Peyer's patch (tissue), 4 donors: ENCODE results near the gene TBXAS1. TPM values are rescaled to one million over a fixed set of nuclear protein-coding genes. Genes with fewer than 3 reads are reported as not detected.
A peak's percentile ranks its signal among the peaks of the same experiment; 100 is the strongest.

Experiments
- DNase-seq, 3 donors: peaks; one replicate each; pipeline ENCODE4 v3.0.0-alpha.2; 2017 to 2019
- H3K27ac ChIP-seq, 4 donors: fragments of 200-600 bp; sonication (generic); one replicate each; pipeline ENCODE4 v1.5.1; 2016 to 2019
- H3K27me3 ChIP-seq, 2 donors: fragments of 200-600 bp; sonication (generic); one replicate each; pipeline ENCODE4 v1.5.1; 2019
- H3K36me3 ChIP-seq, 3 donors: fragments of 200-600 bp; sonication (generic); one replicate each; pipeline ENCODE4 v1.5.1; 2016 to 2019
- H3K4me1 ChIP-seq, 4 donors: fragments of 200-600 bp; sonication (generic); one replicate each; pipeline ENCODE4 v1.5.1; 2016 to 2019
- H3K4me3 ChIP-seq, 4 donors: fragments of 200-600 bp; sonication (generic); 1 replicate in 3 of 4; 2 replicates in 1 of 4; pipeline ENCODE4 v1.5.1; 2016 to 2019; ENCODE audit warnings: mild to moderate bottlenecking in 1 of 4
- H3K9me3 ChIP-seq, 4 donors: fragments of 200-600 bp; sonication (generic); one replicate each; pipeline ENCODE4 v1.5.1; 2016 to 2019; ENCODE audit warnings: mild to moderate bottlenecking in 1 of 4
- POLR2A ChIP-seq, 2 donors: fragments of 450-650 bp; IDR thresholded peaks; one replicate each; pipeline ENCODE4 v1.5.1; 2017; ENCODE audit warnings: antibody characterized with exemption in 2 of 2, mild to moderate bottlenecking in 2 of 2, moderate library complexity in 2 of 2
- total RNA-seq, 4 donors: library from RNA; depleted of rRNA; stranded (reverse); fragments of >200 nt; gene quantifications; one replicate each; pipeline ENCODE4 v1.1.0, GENCODE V29; 2016
- TF ChIP-seq, protein P1 (sequence below), 6 experiments: fragments of 450-650 bp in 4 of 6; fragments of 200-600 bp in 2 of 6; sonication (generic) in 1 of 6; IDR thresholded peaks; one replicate each; pipeline ENCODE4 v1.5.1; 2017 to 2019; ENCODE audit warnings: antibody characterized with exemption in 6 of 6, mild to moderate bottlenecking in 3 of 6, moderate library complexity in 1 of 6

TBXAS1 gene
- total RNA-seq, 4 donors from 2014 or later: 11.2 to 227 (median 33.9) TPM

DNA sequence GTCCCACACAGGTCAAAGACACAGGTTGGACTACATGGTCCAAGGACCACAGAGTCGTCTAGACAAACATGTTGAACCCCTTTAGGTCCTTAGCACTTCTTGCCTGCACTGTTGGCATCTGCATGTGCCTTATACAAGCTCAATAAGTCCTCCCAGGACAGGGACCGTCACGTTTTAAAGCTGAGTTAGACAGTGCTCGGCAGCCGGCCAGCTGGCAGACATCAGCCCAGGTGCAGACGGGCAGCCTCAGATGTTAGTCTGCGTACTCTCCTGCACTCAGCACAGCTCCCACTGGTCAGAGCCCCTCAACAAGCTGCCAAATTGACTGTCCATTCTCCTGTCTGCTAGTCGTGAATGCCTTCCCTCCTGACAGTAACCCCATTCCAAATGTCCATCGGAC is 198.8 kb downstream of the TBXAS1 start:
- TF ChIP-seq, protein P1, sequence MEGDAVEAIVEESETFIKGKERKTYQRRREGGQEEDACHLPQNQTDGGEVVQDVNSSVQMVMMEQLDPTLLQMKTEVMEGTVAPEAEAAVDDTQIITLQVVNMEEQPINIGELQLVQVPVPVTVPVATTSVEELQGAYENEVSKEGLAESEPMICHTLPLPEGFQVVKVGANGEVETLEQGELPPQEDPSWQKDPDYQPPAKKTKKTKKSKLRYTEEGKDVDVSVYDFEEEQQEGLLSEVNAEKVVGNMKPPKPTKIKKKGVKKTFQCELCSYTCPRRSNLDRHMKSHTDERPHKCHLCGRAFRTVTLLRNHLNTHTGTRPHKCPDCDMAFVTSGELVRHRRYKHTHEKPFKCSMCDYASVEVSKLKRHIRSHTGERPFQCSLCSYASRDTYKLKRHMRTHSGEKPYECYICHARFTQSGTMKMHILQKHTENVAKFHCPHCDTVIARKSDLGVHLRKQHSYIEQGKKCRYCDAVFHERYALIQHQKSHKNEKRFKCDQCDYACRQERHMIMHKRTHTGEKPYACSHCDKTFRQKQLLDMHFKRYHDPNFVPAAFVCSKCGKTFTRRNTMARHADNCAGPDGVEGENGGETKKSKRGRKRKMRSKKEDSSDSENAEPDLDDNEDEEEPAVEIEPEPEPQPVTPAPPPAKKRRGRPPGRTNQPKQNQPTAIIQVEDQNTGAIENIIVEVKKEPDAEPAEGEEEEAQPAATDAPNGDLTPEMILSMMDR (IDR thresholded peaks at IDR 0.05): no peak
- no peak for TF ChIP-seq POLR2A (IDR thresholded peaks at IDR 0.05)
- no peak overlapping the region for H3K27ac ChIP-seq
- H3K4me3 ChIP-seq: no peak overlapping the region
- DNase-seq: peak in 1 of 3 donors; percentile 9
- no peaks in the 10 kb centered on the region for H3K9me3 ChIP-seq
- no peaks in the 10 kb centered on the region for H3K27me3 ChIP-seq
- H3K4me1 ChIP-seq: no peaks in the 10 kb centered on the region
- H3K36me3 ChIP-seq: peaks cover 0 to 81% (median 0%) of the 10 kb centered on the region in 3 donors

DNA sequence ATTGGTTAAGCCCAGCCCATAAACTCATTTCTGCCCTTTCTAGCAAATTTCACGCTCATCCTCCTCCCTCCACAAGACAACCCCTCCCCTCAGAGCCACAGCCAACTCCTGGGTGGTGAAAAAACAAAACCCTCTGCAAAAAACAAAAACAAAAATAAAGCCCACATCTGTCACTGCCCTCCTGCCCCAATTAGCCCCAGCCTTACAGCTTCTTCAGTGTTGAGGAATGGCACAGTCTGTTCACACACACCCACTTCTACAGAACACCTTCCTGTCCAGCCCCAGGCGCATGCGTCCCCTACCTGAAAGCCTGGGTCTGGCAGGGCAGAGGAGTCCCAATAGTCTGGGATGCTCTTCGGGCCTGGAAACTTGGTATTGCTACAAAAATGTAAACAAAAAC is 199.2 kb downstream of the TBXAS1 start:
- Histone ChIP-seq H3K36me3 (peaks cover 0 to 81% (median 0%) of the 10 kb centered on the region in 3 donors), H3K27me3 (no peaks in the 10 kb centered on the region), H3K9me3 (no peaks in the 10 kb centered on the region), H3K4me1 (no peaks in the 10 kb centered on the region), H3K27ac (no peak overlapping the region), H3K4me3 (no peak overlapping the region)
- peak in 1 of 3 donors; percentile 6 for DNase-seq
- no peak for TF ChIP-seq POLR2A (IDR thresholded peaks at IDR 0.05)
- TF ChIP-seq, protein P1 (IDR thresholded peaks at IDR 0.05): no peak

DNA sequence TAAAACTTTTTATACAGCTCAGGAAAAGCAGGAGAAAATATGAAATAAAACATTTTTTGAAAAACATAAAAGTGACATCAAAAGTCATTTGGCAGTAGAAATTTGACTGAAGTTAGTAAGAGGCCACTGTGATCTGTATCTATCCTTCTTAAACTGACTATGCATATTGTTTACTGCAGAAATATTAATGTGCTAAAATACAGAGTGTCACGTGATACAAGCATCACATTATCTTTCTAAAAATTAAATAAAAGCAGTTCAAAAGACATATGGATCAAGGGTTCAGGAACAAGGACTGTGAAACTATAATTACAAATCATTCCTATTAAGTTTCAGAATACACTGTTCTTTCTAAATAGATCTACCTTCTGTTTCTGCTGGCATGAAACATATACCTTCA is 200.0 kb downstream of the TBXAS1 start:
- Histone ChIP-seq H3K27ac (no peak overlapping the region), H3K4me1 (no peaks in the 10 kb centered on the region), H3K36me3 (peaks cover 0 to 79% (median 0%) of the 10 kb centered on the region in 3 donors), H3K9me3 (no peaks in the 10 kb centered on the region), H3K4me3 (no peak overlapping the region), H3K27me3 (no peaks in the 10 kb centered on the region)
- TF ChIP-seq POLR2A (IDR thresholded peaks at IDR 0.05): no peak
- TF ChIP-seq, protein P1 (IDR thresholded peaks at IDR 0.05): no peak
- no peak for DNase-seq

DNA sequence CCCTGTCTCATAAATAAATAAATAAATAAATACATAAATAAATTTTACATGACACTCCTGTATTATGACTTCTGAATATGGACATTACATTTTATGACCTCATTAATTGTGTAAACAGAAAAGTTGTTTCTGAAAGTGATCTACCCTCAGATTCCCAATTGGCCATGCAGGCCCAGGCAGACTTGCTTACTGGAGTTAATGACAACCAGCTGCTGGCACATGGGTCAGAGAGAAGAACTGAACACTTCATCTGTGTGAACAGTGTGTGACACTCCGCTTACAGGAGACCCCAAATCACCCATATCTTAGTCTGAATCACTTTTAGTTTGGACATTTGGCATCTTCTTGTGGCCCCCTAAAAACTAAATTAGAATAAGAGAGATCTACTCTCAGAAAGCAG is 202.3 kb downstream of the TBXAS1 start:
- TF ChIP-seq, protein P1 (IDR thresholded peaks at IDR 0.05): no peak
- TF ChIP-seq POLR2A (IDR thresholded peaks at IDR 0.05): no peak
- no peaks in the 10 kb centered on the region for H3K27me3 ChIP-seq
- no peak overlapping the region for H3K27ac ChIP-seq
- DNase-seq: no peak
- no peak overlapping the region for H3K4me3 ChIP-seq
- peaks cover 0 to 63% (median 0%) of the 10 kb centered on the region in 3 donors for H3K36me3 ChIP-seq
- H3K4me1 ChIP-seq: no peaks in the 10 kb centered on the region
- H3K9me3 ChIP-seq: no peaks in the 10 kb centered on the region

DNA sequence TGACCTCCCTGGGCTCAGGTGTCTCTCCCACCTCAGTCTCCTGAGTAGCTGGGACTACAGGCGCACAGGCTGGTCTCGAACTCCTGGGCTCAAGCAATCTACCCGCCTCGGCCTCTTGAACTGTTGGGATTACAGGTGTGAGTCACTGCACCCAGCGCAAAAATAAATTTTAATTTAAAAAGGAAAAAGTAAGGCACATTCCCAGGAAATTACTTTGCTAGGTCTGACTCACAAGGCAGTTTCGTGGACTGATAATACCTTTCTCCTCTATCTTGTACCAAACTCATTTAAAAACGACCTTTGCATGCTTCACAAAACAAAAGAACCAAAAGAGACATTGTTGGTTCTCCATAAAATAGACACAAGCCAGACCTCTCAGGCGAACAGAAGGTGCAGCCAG is 204.0 kb downstream of the TBXAS1 start:
- DNase-seq: peak in 1 of 3 donors; percentile 6
- Histone ChIP-seq H3K27me3 (no peaks in the 10 kb centered on the region), H3K27ac (no peak overlapping the region), H3K4me3 (no peak overlapping the region), H3K36me3 (peaks cover 0 to 64% (median 0%) of the 10 kb centered on the region in 3 donors), H3K4me1 (no peaks in the 10 kb centered on the region), H3K9me3 (no peaks in the 10 kb centered on the region)
- TF ChIP-seq, protein P1 (IDR thresholded peaks at IDR 0.05): no peak
- TF ChIP-seq POLR2A (IDR thresholded peaks at IDR 0.05): no peak
